Activated CD8-positive, alpha-beta memory T cell treated with anti-CD3 and anti-CD28 coated beads for 1 hour (primary cell): Measurements from ENCODE around the gene CXCL10.
"Not testable (repeated sequence)": the region's sequence is repeated elsewhere in the genome, so short reads cannot be mapped to it uniquely, and the experiment has no call there.

ENCODE experiments used
- DNase-seq, 2 donors: peaks; one replicate each; pipeline ENCODE4 v3.0.0-alpha.2; 2020; ENCODE audit warnings: low read depth in 1 of 2; ENCODE audit errors: extremely low read depth in 1 of 2

CXCL10 gene

GRCh38 chr4:76023389-76023788, at the start of gene CXCL10:
Gene CXCL10, minus strand, starts transcription at chr4:76023497. Its CDS starts 66 bp downstream, at chr4:76023431.
- no peak for DNase-seq

- no peak for DNase-seq
Measured at GRCh38 chr4:76072760-76073159, 49.5 kb upstream of the CXCL10 start.

GRCh38 chr4:76067652-76068286, 44.5 kb upstream of the CXCL10 start:
- peak; percentile 17 to 39 for DNase-seq

GRCh38 chr4:76066546-76066945, 43.2 kb upstream of the CXCL10 start:
- DNase-seq: no peak

GRCh38 chr4:76061982-76062381, 38.7 kb upstream of the CXCL10 start:
- no peak for DNase-seq

- no peak for DNase-seq
Measured at GRCh38 chr4:76061421-76061820, 38.1 kb upstream of the CXCL10 start.

GRCh38 chr4:76060506-76060905, 37.2 kb upstream of the CXCL10 start:
- no peak for DNase-seq

GRCh38 chr4:76059750-76060149, 36.5 kb upstream of the CXCL10 start:
- no peak for DNase-seq

GRCh38 chr4:76058888-76059426, 35.7 kb upstream of the CXCL10 start:
- no peak for DNase-seq

- DNase-seq: no peak
Measured at GRCh38 chr4:76058302-76058701, 35.0 kb upstream of the CXCL10 start.

GRCh38 chr4:76055421-76055820, 32.1 kb upstream of the CXCL10 start:
- no peak for DNase-seq

- DNase-seq: no peak
Measured at GRCh38 chr4:76055016-76055415, 31.7 kb upstream of the CXCL10 start.

- no peak for DNase-seq
Measured at GRCh38 chr4:76053730-76054129, 30.4 kb upstream of the CXCL10 start.

- DNase-seq: not testable (repeated sequence)
Measured at GRCh38 chr4:76050560-76051050, 27.3 kb upstream of the CXCL10 start.

GRCh38 chr4:76049860-76050416, 26.6 kb upstream of the CXCL10 start:
- DNase-seq: not testable (repeated sequence)

- DNase-seq: not testable (repeated sequence)
Measured at GRCh38 chr4:76044686-76045085, 21.4 kb upstream of the CXCL10 start.

- DNase-seq: not testable (repeated sequence)
Measured at GRCh38 chr4:76043306-76043705, 20.0 kb upstream of the CXCL10 start.

GRCh38 chr4:76042241-76042998, 19.1 kb upstream of the CXCL10 start:
- DNase-seq: not testable (repeated sequence)

- no peak for DNase-seq
Measured at GRCh38 chr4:76036855-76037254, 13.6 kb upstream of the CXCL10 start.

GRCh38 chr4:76035799-76036380, 12.6 kb upstream of the CXCL10 start, which contains the start of gene CXCL11:
Gene CXCL11, minus strand, starts transcription at chr4:76036070. Its CDS starts 83 bp downstream, at chr4:76035987.
- no peak for DNase-seq

- DNase-seq: no peak
Measured at GRCh38 chr4:76035141-76035540, 11.8 kb upstream of the CXCL10 start.
